NCI-H2227 treated with DMSO at 0.1 percent for 48 hours (cell line): Measurements from ENCODE around the gene POLR3H.

Experiments used
- DNase-seq: peaks from one replicate; lab custom pipeline; 2025; lab: John Stamatoyannopoulos, UW

POLR3H gene

GRCh38 chr22:41481925-41482318, 62.3 kb downstream of the POLR3H start:
- no peak for DNase-seq

- no peak for DNase-seq
These were observed 63.0 kb downstream of the POLR3H start for GRCh38 chr22:41481131-41481830.

- no peak for DNase-seq
These were observed 63.9 kb downstream of the POLR3H start for GRCh38 chr22:41480397-41480735.

- peak; percentile 9 for DNase-seq
These were observed 64.4 kb downstream of the POLR3H start for GRCh38 chr22:41479671-41480396.

- DNase-seq, result no peak
These were observed 65.3 kb downstream of the POLR3H start for GRCh38 chr22:41478891-41479521.

GRCh38 chr22:41478473-41478872, 65.8 kb downstream of the POLR3H start:
- DNase-seq, result no peak
